Aorta (tissue), 5 donors: ENCODE measurements around the gene COL25A1. TPM values are rescaled to one million over a fixed set of nuclear protein-coding genes. Genes with fewer than 3 reads are reported as not detected.

ENCODE experiments used
- ATAC-seq: fragments of 200-7000 bp; cut with Tn5 transposase; one replicate; pipeline ENCODE4 v1.9.1; 2022; ENCODE audit warnings: moderate library complexity; ENCODE audit not compliant: low FRiP score
- DNase-seq, 2 donors: peaks; one replicate each; pipeline ENCODE4 v3.0.0-alpha.2; 2020
- H3K27ac ChIP-seq, 2 donors: one replicate each; pipeline ENCODE4 v1.5.1; 2013; ENCODE audit warnings: low read length in 2 of 2, mild to moderate bottlenecking in 2 of 2, moderate library complexity in 2 of 2, control low read depth in 1 of 2, inconsistent platforms in 1 of 2, low read depth in 1 of 2
- H3K27me3 ChIP-seq, 2 donors: one replicate each; pipeline ENCODE4 v1.6.1; 2013; ENCODE audit warnings: control low read depth in 1 of 2, low read length in 1 of 2, mild to moderate bottlenecking in 1 of 2, moderate library complexity in 1 of 2; ENCODE audit not compliant: insufficient read depth in 2 of 2, control insufficient read depth in 1 of 2
- H3K36me3 ChIP-seq, 2 donors: one replicate each; pipeline ENCODE4 v1.6.1; 2013; ENCODE audit warnings: control low read depth in 1 of 2, low read length in 1 of 2, mild to moderate bottlenecking in 1 of 2; ENCODE audit not compliant: insufficient read depth in 2 of 2, control insufficient read depth in 1 of 2
- H3K4me1 ChIP-seq, 2 donors: one replicate each; pipeline ENCODE4 v1.6.1; 2013; ENCODE audit warnings: low read length in 2 of 2, control low read depth in 1 of 2, mild to moderate bottlenecking in 1 of 2, moderate library complexity in 1 of 2; ENCODE audit not compliant: insufficient read depth in 2 of 2, control insufficient read depth in 1 of 2
- H3K4me3 ChIP-seq, 2 donors: one replicate each; pipeline ENCODE4 v1.5.1; 2013; ENCODE audit warnings: low read length in 2 of 2, control low read depth in 1 of 2, mild to moderate bottlenecking in 1 of 2
- H3K9me3 ChIP-seq: one replicate; pipeline ENCODE4 v1.6.1; 2013; ENCODE audit warnings: mild to moderate bottlenecking, low read length; ENCODE audit not compliant: control insufficient read depth
- WGBS, 2 donors: extraction: QIAGEN DNeasy Blood & Tissue Kit; methylation state at CpG; one replicate each; pipeline ENCODE4 v1.1.7; 2013; 5-methylcytosine and 5-hydroxymethylcytosine counted together
- intact Hi-C, 2 donors: fragments of 100-400 bp; cut with DNase I; formaldehyde crosslinking; loops; one replicate each; pipeline versions ENCODE4 v1.14.2 to v1.15.0; 2022
- polyA plus RNA-seq, 2 donors: library from polyadenylated mRNA; stranded (reverse); fragments of 200-250 nt; gene quantifications; one replicate each; pipeline ENCODE4 v1.2.3, GENCODE V29; 2013
- total RNA-seq, 2 donors: library from RNA; stranded (reverse); fragmentation: NEBNext Ultra II Directional; extraction: Animal tissue kit (Norgen Biotek cat#: 25700); gene quantifications; one replicate each; pipeline ENCODE4 v1.2.1, GENCODE V29; 2021
- donor health status: healthy with polysubstance abuse.
- donor health status: Bipolar disorder and iron deficiency.
- donor health status: DM: no; HTN: no; CAD: no.
- donor health status: DM: no; HTN: no; CAD: no.
- donor health status: DM: yes; HTN: yes; CAD: no.

COL25A1 gene
- total and polyA plus RNA-seq, 4 donors, result 0.08 to 8.1 (median 1.3) TPM

DNA sequence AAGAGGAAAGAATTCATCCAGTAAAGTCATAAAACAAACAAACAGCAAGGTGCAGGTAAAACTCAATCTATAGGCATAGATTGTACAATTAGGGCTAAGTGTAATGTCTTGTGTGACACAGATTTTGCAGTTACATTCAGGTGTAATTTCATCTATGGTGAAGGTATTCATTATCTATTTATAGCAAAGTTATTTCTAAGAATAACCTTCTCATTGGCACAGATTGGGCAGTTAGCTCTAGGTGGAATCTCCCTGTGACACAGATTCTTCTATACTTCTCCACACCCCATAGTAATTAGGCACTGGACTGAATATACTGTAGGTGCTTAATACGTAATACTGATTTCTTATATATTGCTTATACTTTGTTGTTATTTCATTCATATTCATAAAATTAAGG, 66.8 kb downstream of the COL25A1 start:
- DNase-seq (no peak), ATAC-seq (no peak)
- no peaks in the 10 kb centered on the region for H3K4me1 ChIP-seq
- H3K27ac ChIP-seq, result no peak overlapping the region
- WGBS, 2 donors, result 96 to 98% methylated on average over 1 of the region's 1 CpG
- no peaks in the 10 kb centered on the region for H3K36me3 ChIP-seq
- H3K9me3 ChIP-seq, result no peaks in the 10 kb centered on the region
- H3K27me3 ChIP-seq, result no peaks in the 10 kb centered on the region
- no peak overlapping the region for H3K4me3 ChIP-seq
- intact Hi-C loops, result no loop called here

DNA sequence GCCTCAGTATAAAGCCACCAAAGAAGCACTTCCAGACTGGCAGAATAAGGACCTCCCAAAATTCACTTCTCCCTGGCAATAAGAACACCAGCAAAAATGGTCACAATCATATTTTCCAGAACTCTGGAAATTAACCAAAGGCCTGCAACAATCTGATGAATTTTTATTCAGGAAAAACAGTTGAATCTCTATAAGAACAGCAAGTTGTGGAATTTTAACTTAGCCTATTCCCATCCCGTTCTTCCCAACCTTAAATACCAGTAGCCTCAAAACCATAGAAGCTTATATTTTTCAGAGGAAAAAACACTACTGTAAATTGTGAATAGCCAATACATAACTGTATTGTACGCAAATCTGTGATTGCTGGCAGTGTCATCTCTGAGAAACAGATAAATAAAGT, 67.9 kb downstream of the COL25A1 start:
- Histone ChIP-seq H3K4me1 (no peaks in the 10 kb centered on the region), H3K27ac (no peak overlapping the region), H3K9me3 (no peaks in the 10 kb centered on the region), H3K4me3 (no peak overlapping the region), H3K27me3 (no peaks in the 10 kb centered on the region), H3K36me3 (no peaks in the 10 kb centered on the region)
- intact Hi-C loops, result no loop called here
- no peak for ATAC-seq
- 95 to 97% methylated on average over 2 of the region's 2 CpGs for WGBS, 2 donors
- no peak for DNase-seq

DNA sequence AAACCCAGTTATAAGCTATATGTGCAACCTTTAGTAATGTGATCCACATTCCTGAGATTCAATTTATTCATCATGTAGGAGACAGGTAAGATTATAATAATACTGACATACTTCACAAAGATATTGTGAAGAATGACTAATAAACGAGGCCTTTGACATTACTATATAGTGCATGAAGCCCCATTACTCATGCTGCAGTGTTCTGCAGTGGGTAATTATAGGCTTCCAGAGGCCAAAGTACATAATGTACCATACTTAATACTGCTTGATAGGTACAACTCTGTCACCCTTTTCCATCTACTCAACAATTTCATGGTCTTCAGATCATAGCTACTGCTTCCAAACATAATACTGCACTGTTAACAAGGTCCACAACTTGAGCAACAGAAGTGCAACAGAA, 68.9 kb downstream of the COL25A1 start:
- intact Hi-C loops, result no loop called here
- 49 to 63% methylated on average over 1 of the region's 1 CpG for WGBS, 2 donors
- ATAC-seq, result no peak

DNA sequence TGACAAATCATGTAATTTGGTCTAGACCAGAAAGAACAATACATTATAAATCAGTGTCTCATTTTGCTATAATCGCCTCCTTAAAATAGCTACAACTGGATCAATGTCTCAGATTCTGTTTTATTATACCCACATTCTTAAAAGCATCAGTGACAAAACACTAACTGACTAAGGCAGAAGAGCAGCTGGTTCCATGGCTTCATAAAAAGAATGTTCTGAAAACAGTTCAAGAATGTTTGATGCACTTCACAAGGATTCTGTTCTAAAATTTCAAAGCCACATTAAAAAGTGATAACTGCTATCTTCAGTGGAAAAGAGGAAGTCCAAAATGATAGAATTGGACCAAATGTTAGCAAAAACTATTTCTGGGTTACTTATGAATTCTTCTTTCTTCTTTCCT, 69.8 kb downstream of the COL25A1 start:
- intact Hi-C loops, result no loop called here
- H3K9me3 ChIP-seq, result no peaks in the 10 kb centered on the region
- ATAC-seq (no peak), DNase-seq (no peak)
- no peaks in the 10 kb centered on the region for H3K36me3 ChIP-seq
- no peaks in the 10 kb centered on the region for H3K4me1 ChIP-seq
- H3K27me3 ChIP-seq, result no peaks in the 10 kb centered on the region
- WGBS, 2 donors, result 91% methylated on average over 1 of the region's 1 CpG
- no peak overlapping the region for H3K4me3 ChIP-seq
- no peak overlapping the region for H3K27ac ChIP-seq

More for the DNA sequence above, 68.9 kb downstream of the COL25A1 start:
- no peak overlapping the region for H3K27ac ChIP-seq
- H3K36me3 ChIP-seq, result no peaks in the 10 kb centered on the region
- no peaks in the 10 kb centered on the region for H3K27me3 ChIP-seq
- DNase-seq, result no peak
- no peaks in the 10 kb centered on the region for H3K4me1 ChIP-seq
- no peak overlapping the region for H3K4me3 ChIP-seq
- H3K9me3 ChIP-seq, result no peaks in the 10 kb centered on the region

DNA sequence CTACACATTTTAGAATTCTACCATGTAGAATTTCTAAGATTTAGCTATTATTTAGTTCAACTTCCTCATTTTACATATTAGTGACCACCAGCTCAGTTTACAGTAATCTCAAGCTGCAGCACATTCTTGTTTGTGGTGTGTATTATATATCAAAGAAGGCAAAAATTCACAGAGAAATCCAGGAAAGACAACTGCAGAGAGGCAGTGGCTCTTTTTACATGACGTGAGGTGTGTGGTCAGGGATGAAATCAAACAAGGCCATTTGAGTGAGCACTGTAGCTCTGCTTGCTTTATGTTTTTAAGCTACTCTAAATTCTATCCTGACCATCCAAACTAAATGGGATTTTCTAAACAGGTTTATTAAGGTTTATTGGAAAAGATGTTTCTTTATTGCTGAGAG, 71.1 kb downstream of the COL25A1 start:
- ATAC-seq (no peak), DNase-seq (no peak)
- Histone ChIP-seq H3K9me3 (no peaks in the 10 kb centered on the region), H3K27ac (no peak overlapping the region), H3K27me3 (no peaks in the 10 kb centered on the region), H3K4me1 (no peaks in the 10 kb centered on the region), H3K4me3 (no peak overlapping the region), H3K36me3 (no peaks in the 10 kb centered on the region)
- 91 to 96% methylated on average over 1 of the region's 1 CpG for WGBS, 2 donors
- intact Hi-C loops, result no loop called here

DNA sequence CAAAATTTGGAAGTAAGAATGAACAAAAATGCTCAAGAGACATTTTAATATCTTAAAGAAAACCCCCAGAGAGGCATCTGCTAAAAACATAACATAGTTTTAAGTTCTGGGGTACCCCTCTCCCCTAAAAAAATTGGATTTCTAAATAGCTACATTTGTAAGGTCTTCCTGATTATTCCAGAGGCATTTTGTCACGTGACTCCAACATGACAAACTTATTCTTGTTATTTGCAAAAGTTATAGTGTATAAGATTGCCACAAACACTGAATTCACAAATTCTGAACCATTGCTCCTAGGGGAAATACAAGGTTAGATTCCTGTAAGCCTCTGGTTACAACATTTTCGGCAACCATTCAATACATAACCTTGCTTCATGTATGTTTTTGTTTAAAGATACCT, 73.4 kb downstream of the COL25A1 start:
- Histone ChIP-seq H3K4me1 (no peaks in the 10 kb centered on the region), H3K27me3 (no peaks in the 10 kb centered on the region), H3K27ac (no peak overlapping the region), H3K4me3 (no peak overlapping the region), H3K9me3 (no peaks in the 10 kb centered on the region), H3K36me3 (no peaks in the 10 kb centered on the region)
- 87 to 89% methylated on average over 2 of the region's 2 CpGs for WGBS, 2 donors
- DNase-seq (no peak), ATAC-seq (no peak)
- intact Hi-C loops, result no loop called here

DNA sequence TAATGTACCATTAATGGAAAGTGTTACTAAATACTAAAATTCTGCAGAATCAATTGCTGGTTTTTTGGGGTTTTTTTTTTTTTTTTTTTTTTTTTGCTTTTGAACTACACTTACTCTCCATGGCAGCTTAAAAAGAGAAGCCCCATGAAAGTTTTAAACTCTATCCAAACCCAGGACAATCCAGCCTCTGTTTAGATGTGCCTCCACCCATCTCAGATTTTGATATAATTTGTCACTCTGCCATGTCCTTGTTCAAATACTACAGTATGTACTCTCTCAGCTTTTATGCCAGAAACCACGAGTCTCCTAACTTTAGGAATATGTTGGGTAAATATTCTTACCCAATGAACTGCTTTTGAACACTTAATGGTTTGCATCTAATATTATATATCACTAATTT, 84.2 kb downstream of the COL25A1 start:
- no peak for ATAC-seq
- no peak for DNase-seq
- 53 to 55% methylated on average over 1 of the region's 1 CpG for WGBS, 2 donors
- Histone ChIP-seq H3K9me3 (no peaks in the 10 kb centered on the region), H3K4me3 (no peak overlapping the region), H3K27ac (no peak overlapping the region), H3K36me3 (no peaks in the 10 kb centered on the region), H3K4me1 (peaks cover 0 to 3% of the 10 kb centered on the region in 2 donors), H3K27me3 (no peaks in the 10 kb centered on the region)
- intact Hi-C loops, result no loop called here

DNA sequence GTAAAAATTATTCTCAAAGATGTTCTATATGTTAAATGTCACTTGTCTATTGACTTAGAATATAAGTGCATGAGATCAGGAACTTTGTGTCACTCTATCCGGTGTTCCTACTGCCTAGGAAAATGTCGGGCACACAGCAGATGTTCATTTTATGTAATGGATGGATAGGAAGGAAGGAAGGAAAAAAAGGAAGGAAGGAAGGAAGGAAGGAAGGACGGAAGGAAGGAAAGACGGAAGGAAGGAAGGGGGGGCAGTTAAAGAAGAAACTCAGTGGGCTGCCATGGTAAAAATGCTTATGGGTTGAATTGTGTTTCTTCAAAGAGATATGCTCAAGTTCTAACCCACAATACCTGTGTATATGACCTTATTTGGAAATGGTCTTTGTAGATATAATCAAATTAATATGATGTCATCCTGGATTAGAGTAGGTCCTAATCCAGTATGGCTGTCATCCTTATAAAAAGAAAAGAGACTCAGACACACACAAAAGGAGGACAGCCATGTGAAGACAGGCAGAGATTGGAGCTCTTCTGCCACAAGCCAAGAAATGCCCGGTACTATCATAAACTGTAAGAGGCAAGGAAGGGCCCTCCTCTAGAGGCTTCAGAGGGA, 86.3 kb downstream of the COL25A1 start:
- H3K9me3 ChIP-seq, result no peaks in the 10 kb centered on the region
- no peak overlapping the region for H3K27ac ChIP-seq
- DNase-seq, result no peak
- ATAC-seq, result no peak
- intact Hi-C loops, result no loop called here
- WGBS, 2 donors, result 94 to 99% methylated on average over 5 of the region's 5 CpGs
- H3K27me3 ChIP-seq, result no peaks in the 10 kb centered on the region
- H3K36me3 ChIP-seq, result no peaks in the 10 kb centered on the region
- H3K4me1 ChIP-seq, result peaks cover 0 to 3% of the 10 kb centered on the region in 2 donors
- H3K4me3 ChIP-seq, result no peak overlapping the region

DNA sequence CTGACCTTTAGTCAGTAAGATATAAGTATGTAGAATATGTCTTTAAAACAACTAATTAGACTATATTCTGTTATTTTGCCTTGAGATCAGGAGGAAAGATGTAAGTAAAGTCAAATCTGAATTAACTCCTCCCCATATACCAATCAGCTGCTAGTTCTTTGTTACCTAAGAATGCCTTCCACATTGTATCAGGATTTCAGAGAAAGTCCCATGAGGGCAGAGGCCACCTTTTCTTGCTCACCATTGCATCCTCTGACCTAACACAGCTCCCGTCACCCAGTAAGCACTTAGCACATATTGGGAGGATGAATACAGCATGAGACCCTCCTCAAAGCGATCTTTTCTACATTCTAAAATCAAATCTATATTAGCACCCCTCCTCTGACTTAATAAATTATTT, 87.0 kb downstream of the COL25A1 start:
- 96 to 97% methylated on average over 2 of the region's 2 CpGs for WGBS, 2 donors
- H3K9me3 ChIP-seq, result no peaks in the 10 kb centered on the region
- H3K27ac ChIP-seq, result no peak overlapping the region
- no peaks in the 10 kb centered on the region for H3K27me3 ChIP-seq
- peaks cover 0 to 3% of the 10 kb centered on the region in 2 donors for H3K4me1 ChIP-seq
- H3K36me3 ChIP-seq, result no peaks in the 10 kb centered on the region
- no peak for DNase-seq
- intact Hi-C loops, result no loop called here
- ATAC-seq, result no peak
- H3K4me3 ChIP-seq, result no peak overlapping the region
